Panc1 (cell line): ENCODE measurements around the gene KNTC1. TPM values are rescaled to one million over a fixed set of nuclear protein-coding genes. Genes with fewer than 3 reads are reported as not detected.

Experiments used
- ATAC-seq: fragments of 200-7000 bp; cut with Tn5 transposase; 2 replicates; pipeline ENCODE4 v1.9.1; 2020; ENCODE audit warnings: mild to moderate bottlenecking, moderate library complexity
- BruUV-seq: library from RNA; stranded (reverse); fragments of 400-500 nt; replicated peaks from 2 replicates; lab custom pipeline; 2021; lab: Mats Ljungman, UMichigan
- CTCF ChIA-PET: fragments of 300-600 bp; sonication (Branson Sonifier 250); formaldehyde crosslinking; loops from one replicate; lab custom pipeline; 2022; ENCODE audit warnings: antibody characterized with exemption; lab: Charles Lee
- POLR2A ChIA-PET: fragments of 300-600 bp; sonication (Branson Sonifier 250); formaldehyde crosslinking; loops from one replicate; lab custom pipeline; 2022; ENCODE audit warnings: antibody characterized with exemption; lab: Charles Lee
- DNase-seq: peaks from one replicate; pipeline ENCODE4 v3.0.0-alpha.2; 2010; ENCODE audit warnings: low read depth, low spot score
- H3K27ac ChIP-seq: 2 replicates; pipeline ENCODE4 v1.5.1; 2011; ENCODE audit warnings: mild to moderate bottlenecking, low read length, inconsistent platforms
- H3K27me3 ChIP-seq: fragments of 200-500 bp; sonication (Bioruptor generic); 2 replicates; pipeline ENCODE4 v1.6.0; 2014; ENCODE audit warnings: low read length, inconsistent platforms; ENCODE audit not compliant: control insufficient read depth, insufficient read depth
- H3K36me3 ChIP-seq: fragments of 200-500 bp; sonication (Bioruptor generic); 2 replicates; pipeline ENCODE4 v1.5.1; 2014; ENCODE audit warnings: inconsistent platforms, mild to moderate bottlenecking, low read length, moderate library complexity; ENCODE audit not compliant: control insufficient read depth, insufficient read depth
- H3K4me1 ChIP-seq: 2 replicates; pipeline ENCODE4 v1.5.1; 2011; ENCODE audit warnings: inconsistent platforms, mild to moderate bottlenecking, low read length, moderate library complexity; ENCODE audit not compliant: control insufficient read depth, insufficient read depth
- H3K4me3 ChIP-seq, 2 experiments: 2 replicates each; pipeline ENCODE4 v1.5.1; 2011 to 2012; ENCODE audit warnings: low read depth in 2 of 2, low read length in 2 of 2, mild to moderate bottlenecking in 2 of 2, inconsistent platforms in 1 of 2, moderate library complexity in 1 of 2
- H3K9me3 ChIP-seq: fragments of 200-500 bp; sonication (Bioruptor generic); 2 replicates; pipeline ENCODE4 v1.5.1; 2014; ENCODE audit warnings: low read depth, mild to moderate bottlenecking, inconsistent platforms, low read length, moderate library complexity; ENCODE audit not compliant: control insufficient read depth, insufficient read depth
- POLR2AphosphoS5 ChIP-seq: IDR thresholded peaks from 2 replicates; pipeline ENCODE4 v1.6.1; 2012; ENCODE audit warnings: mild to moderate bottlenecking, low read depth, low read length, moderate library complexity
- SIN3A ChIP-seq: IDR thresholded peaks from 2 replicates; pipeline ENCODE4 v1.6.1; 2012; ENCODE audit warnings: low read depth, mild to moderate bottlenecking, low read length, moderate library complexity, borderline replicate concordance; ENCODE audit not compliant: insufficient read depth
- TCF7L2 ChIP-seq: IDR thresholded peaks from 2 replicates; pipeline ENCODE4 v1.6.1; 2011; ENCODE audit warnings: mild to moderate bottlenecking, low read depth, low read length, inconsistent platforms
- in situ Hi-C: cut with HindIII; loops from 2 replicates; pipeline ENCODE4 v1.10.0; 2016; ENCODE audit warnings: low sequenced_read_pairs, low pct_unique_long_range_greater_than_20kb
- intact Hi-C: fragments of 100-400 bp; cut with micrococcal nuclease; formaldehyde crosslinking; loops from one replicate; pipeline ENCODE4 v1.10.0; 2022; ENCODE audit not compliant: unreplicated experiment
- total RNA-seq: library from RNA; stranded (reverse); gene quantifications from one replicate; pipeline ENCODE4 v1.2.1, GENCODE V29; 2021; ENCODE audit not compliant: unreplicated experiment
- TF ChIP-seq, protein P1 (sequence below): fragments of 450-650 bp; IDR thresholded peaks from 2 replicates; pipeline ENCODE4 v1.5.1; 2017; ENCODE audit warnings: mild to moderate bottlenecking
- TF ChIP-seq, protein P2 (sequence below), 2 experiments: IDR thresholded peaks; 2 replicates each; pipeline ENCODE4 v1.6.1; 2011 to 2012; ENCODE audit warnings: low read depth in 2 of 2, control low read depth in 1 of 2, low read length in 1 of 2, mild to moderate bottlenecking in 1 of 2, moderate library complexity in 1 of 2; ENCODE audit not compliant: insufficient read depth in 1 of 2

Gene KNTC1
- total RNA-seq, 1 experiment from 2014 or later: 53.9 TPM

DNA sequence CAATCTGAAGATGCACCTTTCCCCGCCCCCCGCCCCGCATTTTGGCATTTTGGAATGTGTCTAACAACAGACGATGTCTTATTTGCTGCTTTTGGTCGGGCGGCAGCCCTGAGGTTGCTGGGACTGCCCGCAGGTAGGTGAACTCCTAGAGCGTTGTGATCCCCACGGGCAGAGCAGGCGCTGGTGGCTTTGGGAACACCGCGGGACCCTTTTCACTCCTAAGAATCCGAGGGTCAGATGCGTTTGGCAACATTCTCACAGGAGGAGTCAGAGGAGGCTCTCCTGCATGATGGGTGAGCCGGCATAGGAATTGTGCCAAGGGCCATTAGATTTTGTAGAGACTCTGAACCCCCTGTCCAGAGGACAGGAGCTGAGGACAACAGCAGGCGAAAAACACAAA is 134.2 kb downstream of the KNTC1 start:
- no TSS peak for BruUV-seq
- ChIA-PET POLR2A (no interaction called here), CTCF (interaction anchor here (0.5 kb wide), 1 partner anchor 9 kb away, joined by 8 read pairs; no protein-coding TSS in a partner anchor)
- in situ Hi-C loops: no loop called here
- Histone ChIP-seq H3K4me3 (no peak overlapping the region), H3K36me3 (no peaks in the 10 kb centered on the region), H3K9me3 (no peaks in the 10 kb centered on the region), H3K27me3 (no peaks in the 10 kb centered on the region), H3K27ac (no peak overlapping the region), H3K4me1 (no peaks in the 10 kb centered on the region)
- DNase-seq: no peak
- TF ChIP-seq, protein P1, sequence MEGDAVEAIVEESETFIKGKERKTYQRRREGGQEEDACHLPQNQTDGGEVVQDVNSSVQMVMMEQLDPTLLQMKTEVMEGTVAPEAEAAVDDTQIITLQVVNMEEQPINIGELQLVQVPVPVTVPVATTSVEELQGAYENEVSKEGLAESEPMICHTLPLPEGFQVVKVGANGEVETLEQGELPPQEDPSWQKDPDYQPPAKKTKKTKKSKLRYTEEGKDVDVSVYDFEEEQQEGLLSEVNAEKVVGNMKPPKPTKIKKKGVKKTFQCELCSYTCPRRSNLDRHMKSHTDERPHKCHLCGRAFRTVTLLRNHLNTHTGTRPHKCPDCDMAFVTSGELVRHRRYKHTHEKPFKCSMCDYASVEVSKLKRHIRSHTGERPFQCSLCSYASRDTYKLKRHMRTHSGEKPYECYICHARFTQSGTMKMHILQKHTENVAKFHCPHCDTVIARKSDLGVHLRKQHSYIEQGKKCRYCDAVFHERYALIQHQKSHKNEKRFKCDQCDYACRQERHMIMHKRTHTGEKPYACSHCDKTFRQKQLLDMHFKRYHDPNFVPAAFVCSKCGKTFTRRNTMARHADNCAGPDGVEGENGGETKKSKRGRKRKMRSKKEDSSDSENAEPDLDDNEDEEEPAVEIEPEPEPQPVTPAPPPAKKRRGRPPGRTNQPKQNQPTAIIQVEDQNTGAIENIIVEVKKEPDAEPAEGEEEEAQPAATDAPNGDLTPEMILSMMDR: no peak
- TF ChIP-seq POLR2AphosphoS5 (no peak), TCF7L2 (no peak), SIN3A (no peak)
- TF ChIP-seq, protein P2, sequence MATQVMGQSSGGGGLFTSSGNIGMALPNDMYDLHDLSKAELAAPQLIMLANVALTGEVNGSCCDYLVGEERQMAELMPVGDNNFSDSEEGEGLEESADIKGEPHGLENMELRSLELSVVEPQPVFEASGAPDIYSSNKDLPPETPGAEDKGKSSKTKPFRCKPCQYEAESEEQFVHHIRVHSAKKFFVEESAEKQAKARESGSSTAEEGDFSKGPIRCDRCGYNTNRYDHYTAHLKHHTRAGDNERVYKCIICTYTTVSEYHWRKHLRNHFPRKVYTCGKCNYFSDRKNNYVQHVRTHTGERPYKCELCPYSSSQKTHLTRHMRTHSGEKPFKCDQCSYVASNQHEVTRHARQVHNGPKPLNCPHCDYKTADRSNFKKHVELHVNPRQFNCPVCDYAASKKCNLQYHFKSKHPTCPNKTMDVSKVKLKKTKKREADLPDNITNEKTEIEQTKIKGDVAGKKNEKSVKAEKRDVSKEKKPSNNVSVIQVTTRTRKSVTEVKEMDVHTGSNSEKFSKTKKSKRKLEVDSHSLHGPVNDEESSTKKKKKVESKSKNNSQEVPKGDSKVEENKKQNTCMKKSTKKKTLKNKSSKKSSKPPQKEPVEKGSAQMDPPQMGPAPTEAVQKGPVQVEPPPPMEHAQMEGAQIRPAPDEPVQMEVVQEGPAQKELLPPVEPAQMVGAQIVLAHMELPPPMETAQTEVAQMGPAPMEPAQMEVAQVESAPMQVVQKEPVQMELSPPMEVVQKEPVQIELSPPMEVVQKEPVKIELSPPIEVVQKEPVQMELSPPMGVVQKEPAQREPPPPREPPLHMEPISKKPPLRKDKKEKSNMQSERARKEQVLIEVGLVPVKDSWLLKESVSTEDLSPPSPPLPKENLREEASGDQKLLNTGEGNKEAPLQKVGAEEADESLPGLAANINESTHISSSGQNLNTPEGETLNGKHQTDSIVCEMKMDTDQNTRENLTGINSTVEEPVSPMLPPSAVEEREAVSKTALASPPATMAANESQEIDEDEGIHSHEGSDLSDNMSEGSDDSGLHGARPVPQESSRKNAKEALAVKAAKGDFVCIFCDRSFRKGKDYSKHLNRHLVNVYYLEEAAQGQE (IDR thresholded peaks at IDR 0.05; ENCODE audit: insufficient read depth in 1 of 2, low read depth in 2 of 2, low read length in 1 of 2): no peak
- intact Hi-C loops: no loop called here
- no peak for ATAC-seq

DNA sequence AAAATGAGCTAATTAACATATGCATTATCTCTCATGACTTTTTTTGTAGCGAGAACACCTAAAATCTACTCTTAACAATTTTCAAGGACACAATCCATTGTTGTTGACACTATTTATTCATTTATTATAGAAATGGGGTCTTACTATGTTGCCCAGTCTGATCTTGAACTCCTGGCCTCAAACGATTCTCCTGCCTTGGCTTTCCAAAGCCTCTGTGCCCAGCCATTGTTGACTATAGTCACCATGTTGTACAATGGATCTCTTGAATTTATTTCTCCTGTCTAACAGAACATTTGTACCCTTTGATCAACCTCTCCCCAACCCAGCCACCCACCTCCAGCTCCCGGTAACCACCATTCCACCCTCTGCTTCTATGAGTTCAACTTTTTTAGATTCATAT is 134.9 kb downstream of the KNTC1 start:
- ATAC-seq (no peak), DNase-seq (no peak)
- BruUV-seq: no TSS peak
- in situ Hi-C loops: no loop called here
- Histone ChIP-seq H3K4me3 (no peak overlapping the region), H3K36me3 (no peaks in the 10 kb centered on the region), H3K27me3 (no peaks in the 10 kb centered on the region), H3K4me1 (no peaks in the 10 kb centered on the region), H3K27ac (no peak overlapping the region), H3K9me3 (no peaks in the 10 kb centered on the region)
- ChIA-PET POLR2A (no interaction called here), CTCF (interaction anchor here (0.5 kb wide), 1 partner anchor 10 kb away, joined by 8 read pairs; no protein-coding TSS in a partner anchor)
- TF ChIP-seq, protein P2 (IDR thresholded peaks at IDR 0.05; ENCODE audit: insufficient read depth in 1 of 2, low read depth in 2 of 2, low read length in 1 of 2): no peak
- no peak for TF ChIP-seq TCF7L2
- TF ChIP-seq, protein P1: no peak
- TF ChIP-seq POLR2AphosphoS5: no peak
- no peak for TF ChIP-seq SIN3A
- intact Hi-C loops: no loop called here
